C4-2B (cell line): ENCODE data around the gene PSMA3.

Experiments used
- H3K27ac ChIP-seq: fragments of 450-650 bp; 2 replicates; pipeline ENCODE4 v1.5.1; 2017
- CTCF ChIP-seq: fragments of 450-650 bp; conservative IDR thresholded peaks from 2 replicates; pipeline ENCODE4 v1.5.1; 2017; ENCODE audit warnings: mild to moderate bottlenecking
- ZFX ChIP-seq: fragments of 450-650 bp; IDR thresholded peaks from 2 replicates; pipeline ENCODE4 v1.6.1; 2017

The PSMA3 gene

DNA sequence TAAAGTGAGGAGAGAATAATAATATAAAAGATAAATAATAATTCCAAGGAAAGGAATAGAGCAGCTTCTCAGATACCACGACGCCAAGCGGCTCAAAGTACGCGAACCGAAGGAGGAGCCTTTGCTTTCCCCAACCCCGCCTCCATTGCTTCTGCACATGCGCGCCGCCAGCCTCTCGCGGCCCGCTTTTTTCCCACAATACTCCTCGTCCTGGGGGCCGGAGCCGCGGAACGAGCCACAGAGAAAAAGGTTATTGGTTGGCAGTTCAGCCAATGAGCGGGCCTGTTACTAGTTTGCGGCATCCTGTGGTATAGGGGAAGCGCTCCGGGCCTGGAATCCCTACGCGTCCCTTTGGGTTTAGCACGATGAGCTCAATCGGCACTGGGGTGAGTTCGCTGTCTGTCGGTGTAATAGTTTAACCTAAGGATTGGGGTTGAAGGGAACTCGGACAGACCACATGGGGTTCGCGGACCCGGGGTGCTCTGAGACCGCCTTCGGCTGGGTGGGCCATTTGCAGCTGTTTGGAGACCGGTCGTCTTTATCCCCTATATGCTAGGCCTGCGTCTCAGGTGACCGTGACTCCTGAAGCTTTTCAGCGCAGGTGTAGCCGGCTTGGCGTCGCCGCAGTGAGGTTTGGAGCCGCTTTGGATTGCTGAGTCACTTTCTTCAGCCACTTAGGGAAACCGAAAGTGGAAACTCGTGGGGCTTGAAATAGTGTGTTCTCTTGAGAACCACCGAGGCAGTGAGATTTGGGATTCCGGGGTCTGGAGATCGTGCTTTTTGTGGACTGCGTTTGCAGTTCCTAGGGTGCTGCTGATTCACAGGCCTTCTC lies at the start of gene PSMA3:
PSMA3 (plus strand) TSS at position 288 of the 832 bp plus-strand sequence; CDS start at position 366, 78 bp downstream.
- TF ChIP-seq ZFX (peak; percentile 90), CTCF (no peak)
- H3K27ac ChIP-seq: peak within 1 kb of the TSS; percentile 84

DNA sequence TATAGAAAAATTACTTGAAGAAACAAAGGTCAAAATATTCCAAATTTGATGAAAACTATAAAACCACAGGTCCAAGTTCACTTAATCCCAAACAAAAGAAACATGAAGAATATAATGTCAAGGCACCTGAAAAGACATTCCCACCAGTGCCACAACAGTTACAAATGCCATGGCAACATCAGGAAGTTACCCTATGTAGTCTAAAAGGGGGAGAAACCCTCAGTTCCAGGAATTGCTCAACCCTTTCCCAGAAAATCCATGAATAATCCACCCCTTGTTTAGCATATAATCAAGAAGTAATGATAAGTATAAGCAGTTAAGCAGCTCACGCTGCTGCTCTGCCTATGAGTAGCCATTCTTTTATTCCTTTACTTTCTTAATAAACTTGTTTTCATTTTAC lies 48.4 kb upstream of the PSMA3 start:
- TF ChIP-seq CTCF: no peak
- TF ChIP-seq ZFX: no peak
- no peak overlapping the region for H3K27ac ChIP-seq

- no peak for TF ChIP-seq CTCF
- no peak for TF ChIP-seq ZFX
- H3K27ac ChIP-seq: no peak overlapping the region
Measured at GRCh38 chr14:58198086-58198485, 46.6 kb upstream of the PSMA3 start.

DNA sequence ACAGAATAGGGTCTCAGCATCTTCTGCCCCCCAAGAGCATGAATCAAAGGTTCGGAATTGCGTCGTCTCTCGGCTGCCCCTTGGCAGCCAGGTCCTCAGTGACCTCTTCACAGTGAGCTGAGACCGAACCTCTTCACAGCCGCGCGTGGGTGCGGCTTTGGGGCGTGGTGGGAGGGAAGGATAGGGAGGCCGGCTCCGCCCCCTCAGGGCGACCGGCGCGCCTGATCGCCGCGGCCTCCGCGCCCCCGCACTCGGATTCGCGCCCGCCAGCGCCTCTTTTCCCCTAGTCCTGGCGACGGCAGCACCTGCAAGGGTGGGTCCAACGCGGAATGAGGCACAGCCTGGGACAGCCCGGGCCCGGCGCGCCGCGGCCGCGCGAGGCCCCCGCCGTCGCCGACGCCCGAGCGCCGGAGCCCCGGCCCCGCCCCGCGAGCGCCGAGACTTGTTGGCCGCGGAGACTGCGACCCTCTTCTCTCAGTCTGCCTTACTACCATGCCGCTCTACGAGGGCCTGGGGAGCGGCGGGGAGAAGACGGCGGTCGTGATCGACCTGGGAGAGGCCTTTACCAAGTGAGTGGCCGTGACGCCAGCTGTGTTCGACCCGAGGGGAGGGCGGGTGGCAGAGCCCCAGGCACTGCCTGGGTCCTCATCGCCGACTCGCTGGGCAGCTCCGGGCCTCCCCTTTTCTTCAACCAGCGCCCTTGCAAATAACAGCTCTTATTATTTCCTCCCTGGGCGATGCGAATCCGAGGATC lies 44.7 kb upstream of the PSMA3 start, which contains the start of gene ACTR10:
ACTR10 (plus strand) TSS at position 424 of the 754 bp plus-strand sequence; CDS start at position 493, 69 bp downstream.
- TF ChIP-seq ZFX: peak; percentile 64
- no peak for TF ChIP-seq CTCF
- peak within 1 kb of the TSS; percentile 87 for H3K27ac ChIP-seq

GRCh38 chr14:58200480-58200841 lies 44.2 kb upstream of the PSMA3 start:
- TF ChIP-seq ZFX (no peak), CTCF (no peak)
- peak overlapping the region; percentile 87 for H3K27ac ChIP-seq

GRCh38 chr14:58200846-58201245 lies 43.8 kb upstream of the PSMA3 start:
- no peak for TF ChIP-seq ZFX
- no peak for TF ChIP-seq CTCF
- H3K27ac ChIP-seq: peak overlapping the region; percentile 87; the same call in 1 of the 2 replicates

DNA sequence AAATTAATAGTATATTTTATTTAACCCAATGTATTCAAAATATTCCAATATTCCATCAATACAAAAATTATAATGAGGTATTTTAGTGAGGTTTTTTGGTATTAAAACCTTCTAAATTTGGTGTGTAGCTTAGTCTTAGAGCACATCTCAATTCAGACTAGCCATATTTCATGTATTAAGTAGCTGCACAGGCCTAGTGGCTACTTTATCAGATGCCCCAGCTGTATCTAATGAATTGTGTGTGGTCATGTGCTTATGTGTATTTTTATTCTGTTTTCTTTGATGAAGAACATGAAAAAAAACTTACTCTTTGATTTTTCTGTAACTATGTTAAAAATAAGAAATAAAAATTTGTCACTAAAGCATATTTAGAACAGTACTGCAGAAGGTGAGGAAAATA lies 31.5 kb upstream of the PSMA3 start:
- no peak overlapping the region for H3K27ac ChIP-seq
- TF ChIP-seq CTCF (no peak), ZFX (no peak)
